ENCODE measurements around the gene COL6A2.
"Not testable (repeated sequence)": the region's sequence is repeated elsewhere in the genome, so short reads cannot be mapped to it uniquely, and the experiment has no call there.

COL6A2 gene

GRCh38 chr21:46128106-46128932 lies 30.4 kb downstream of the COL6A2 start:
- no peak for DNase-seq

GRCh38 chr21:46128933-46129571 lies 31.1 kb downstream of the COL6A2 start:
- DNase-seq: no peak

- no peak for DNase-seq
Observed at GRCh38 chr21:46129846-46130651, 32.1 kb downstream of the COL6A2 start.

- no peak for DNase-seq
Observed at GRCh38 chr21:46130831-46131587, 33.1 kb downstream of the COL6A2 start.

- no peak for DNase-seq
Observed at GRCh38 chr21:46131588-46131837, 33.6 kb downstream of the COL6A2 start.

GRCh38 chr21:46131838-46132651 lies 34.1 kb downstream of the COL6A2 start:
- no peak for DNase-seq

- no peak for DNase-seq
Observed at GRCh38 chr21:46135782-46136395, 38.0 kb downstream of the COL6A2 start.

- no peak for DNase-seq
Observed at GRCh38 chr21:46136739-46137349, 38.9 kb downstream of the COL6A2 start.

- no peak for DNase-seq
Observed at GRCh38 chr21:46137908-46138307, 40.0 kb downstream of the COL6A2 start.

GRCh38 chr21:46138383-46138970 lies 40.6 kb downstream of the COL6A2 start:
- DNase-seq: no peak

- no peak for DNase-seq
Observed at GRCh38 chr21:46139686-46140085, 41.8 kb downstream of the COL6A2 start.

GRCh38 chr21:46140352-46141003 lies 42.6 kb downstream of the COL6A2 start:
- not testable (repeated sequence) for DNase-seq

- DNase-seq: peak; percentile 55
Observed at GRCh38 chr21:46141767-46142581, 44.1 kb downstream of the COL6A2 start.

GRCh38 chr21:46142582-46143473 lies 44.9 kb downstream of the COL6A2 start:
- DNase-seq: peak; percentile 55

- no peak for DNase-seq
Observed at GRCh38 chr21:46144464-46145070, 46.7 kb downstream of the COL6A2 start.

GRCh38 chr21:46145159-46145839 lies 47.4 kb downstream of the COL6A2 start:
- no peak for DNase-seq
